B cell (primary cell): ENCODE data around the gene FCRL2.

ENCODE experiments used
- CTCF ChIP-seq: fragments of 200-600 bp; IDR thresholded peaks from one replicate; pipeline ENCODE4 v1.8.0; 2022; ENCODE audit warnings: antibody characterized with exemption, mild to moderate bottlenecking
- EZH2 ChIP-seq: IDR thresholded peaks from 2 replicates; pipeline ENCODE4 v1.6.1; 2012; ENCODE audit warnings: borderline replicate concordance, low read depth, mild to moderate bottlenecking, moderate library complexity, low read length; ENCODE audit not compliant: insufficient read depth, poor library complexity, severe bottlenecking

- TF ChIP-seq CTCF: no peak
- no peak for TF ChIP-seq EZH2
Measured at GRCh38 chr1:157819896-157820295, 43.0 kb upstream of the FCRL2 start, which contains the start of gene FCRL1.
